Ectodermal cell (in vitro differentiated cells): Measurements from ENCODE around the gene SUFU.

ENCODE experiments used
- H3K27ac ChIP-seq: 2 replicates; pipeline ENCODE4 v1.7.0; 2013; ENCODE audit warnings: mild to moderate bottlenecking, low read depth, low read length; ENCODE audit not compliant: insufficient read depth, poor library complexity, severe bottlenecking
- H3K27me3 ChIP-seq: 2 replicates; pipeline ENCODE4 v1.7.0; 2013; ENCODE audit warnings: mild to moderate bottlenecking, low read length; ENCODE audit not compliant: insufficient read depth, control insufficient read depth, poor library complexity, severe bottlenecking
- H3K36me3 ChIP-seq: one replicate; pipeline ENCODE4 v1.7.0; 2013; ENCODE audit warnings: low read length; ENCODE audit not compliant: control insufficient read depth, insufficient read depth
- H3K4me1 ChIP-seq: one replicate; pipeline ENCODE4 v1.7.0; 2013; ENCODE audit warnings: low read length; ENCODE audit not compliant: control insufficient read depth, insufficient read depth
- H3K4me3 ChIP-seq: 2 replicates; pipeline ENCODE4 v1.7.0; 2013; ENCODE audit warnings: low read depth, low read length, control low read depth; ENCODE audit not compliant: insufficient read depth
- H3K9me3 ChIP-seq: 2 replicates; pipeline ENCODE4 v1.7.0; 2013; ENCODE audit warnings: mild to moderate bottlenecking, low read length, moderate library complexity; ENCODE audit not compliant: control insufficient read depth
- WGBS, 2 experiments: methylation state at CpG; one replicate each; pipeline ENCODE4 v1.1.7; 2013; ENCODE audit warnings: missing lambda C conversion rate in 2 of 2; 5-methylcytosine and 5-hydroxymethylcytosine counted together

Gene SUFU

DNA sequence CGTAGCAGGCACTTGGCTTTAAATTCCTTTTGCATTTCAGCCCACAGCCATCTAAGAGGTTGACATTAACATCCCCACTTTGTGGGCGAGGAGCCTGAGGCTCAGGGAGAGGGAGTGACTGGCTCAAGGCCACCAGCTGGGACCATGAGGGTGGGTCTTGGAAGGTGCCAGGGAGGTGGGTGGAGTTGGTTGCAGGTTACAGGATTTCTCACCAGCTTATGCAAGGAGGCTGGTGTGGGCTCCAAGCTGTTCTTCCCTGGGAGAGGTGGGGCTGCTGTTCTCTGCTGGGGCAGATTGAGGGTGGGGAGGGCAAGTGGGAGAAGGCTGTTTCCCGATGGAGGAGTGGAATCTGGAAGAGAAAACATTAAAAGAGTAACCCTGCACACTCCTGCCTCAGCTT, 38.3 kb upstream of the SUFU start:
- 76 to 78% methylated on average over 3 of the region's 3 CpGs for WGBS, 2 experiments
- H3K9me3 ChIP-seq = no peaks in the 10 kb centered on the region
- no peak overlapping the region for H3K4me3 ChIP-seq
- no peak overlapping the region for H3K27ac ChIP-seq
- no peaks in the 10 kb centered on the region for H3K36me3 ChIP-seq
- peaks cover 20% of the 10 kb centered on the region for H3K4me1 ChIP-seq
- peaks cover 26% of the 10 kb centered on the region for H3K27me3 ChIP-seq

DNA sequence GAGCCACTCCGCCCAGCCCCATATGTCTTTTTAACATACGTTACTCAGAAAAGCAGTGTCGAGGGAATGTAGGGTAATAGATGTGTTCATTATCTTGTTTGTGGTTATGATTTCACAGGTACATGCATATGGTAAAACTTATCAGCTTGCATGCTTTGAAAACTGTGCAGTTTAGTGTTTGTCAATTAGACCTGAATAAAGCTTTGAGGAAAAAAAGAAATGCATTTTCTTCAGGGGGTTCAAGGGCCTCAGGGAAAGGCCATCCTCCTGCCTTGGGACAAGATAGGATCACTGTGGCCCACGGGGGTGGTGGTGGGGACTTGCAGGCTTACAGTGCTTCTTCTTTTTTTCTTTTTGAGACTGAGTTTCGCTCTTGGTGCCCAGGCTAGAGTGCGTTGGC, 36.5 kb upstream of the SUFU start:
- no peaks in the 10 kb centered on the region for H3K9me3 ChIP-seq
- H3K27ac ChIP-seq = no peak overlapping the region
- 74 to 77% methylated on average over 6 of the region's 6 CpGs for WGBS, 2 experiments

DNA sequence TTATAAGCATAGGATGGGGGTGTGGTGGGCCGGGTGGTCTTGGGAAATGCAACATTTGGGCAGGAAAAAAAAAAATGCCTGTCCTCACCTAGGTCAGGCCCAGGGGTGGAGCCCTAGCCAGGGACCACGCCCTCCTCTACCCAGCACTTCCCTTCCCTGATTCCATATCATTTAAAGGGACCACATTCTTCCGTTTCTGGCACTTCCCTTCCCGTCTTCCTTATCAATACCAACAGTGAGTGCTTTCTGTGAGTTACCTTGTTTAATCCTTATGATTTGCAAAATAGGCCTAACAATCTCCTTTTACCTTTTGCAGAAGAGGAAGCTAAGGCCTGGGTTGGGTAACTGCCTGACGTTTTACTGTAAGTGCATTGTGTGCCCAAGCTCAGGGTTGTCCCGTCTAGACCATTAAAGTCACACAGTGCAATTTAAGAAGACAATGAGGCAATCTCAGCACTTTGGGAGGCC, 35.8 kb upstream of the SUFU start:
- no peak overlapping the region for H3K4me3 ChIP-seq
- no peaks in the 10 kb centered on the region for H3K4me1 ChIP-seq
- H3K36me3 ChIP-seq = no peaks in the 10 kb centered on the region
- H3K27me3 ChIP-seq = peaks cover 9% of the 10 kb centered on the region
- 82 to 85% methylated on average over 6 of the region's 6 CpGs for WGBS, 2 experiments
- H3K9me3 ChIP-seq = no peaks in the 10 kb centered on the region
- no peak overlapping the region for H3K27ac ChIP-seq

More for the DNA sequence above, 36.5 kb upstream of the SUFU start:
- H3K4me3 ChIP-seq = no peak overlapping the region
- H3K36me3 ChIP-seq = no peaks in the 10 kb centered on the region
- H3K4me1 ChIP-seq = peaks cover 6% of the 10 kb centered on the region
- H3K27me3 ChIP-seq = peaks cover 15% of the 10 kb centered on the region

DNA sequence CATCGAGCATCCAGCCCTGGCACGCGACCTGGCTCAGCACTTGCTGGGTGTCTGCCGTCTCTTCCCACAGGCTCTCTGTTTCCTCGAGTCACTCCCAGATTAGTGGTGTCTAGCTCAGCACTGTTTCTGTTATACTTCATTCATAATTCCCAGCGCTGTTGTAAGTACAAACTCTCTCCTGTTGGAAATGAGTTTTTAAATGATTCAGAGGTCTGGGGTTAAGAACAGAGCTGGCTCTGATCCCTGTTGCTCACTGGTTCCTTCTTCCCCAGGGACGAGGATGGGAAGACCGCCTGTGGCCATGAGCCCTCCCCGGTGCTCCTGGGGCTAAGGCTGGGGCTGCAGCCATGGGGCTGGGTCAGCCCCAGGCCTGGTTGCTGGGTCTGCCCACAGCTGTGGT, 35.1 kb upstream of the SUFU start:
- WGBS, 2 experiments = 95 to 96% methylated on average over 9 of the region's 9 CpGs
- H3K4me1 ChIP-seq = no peaks in the 10 kb centered on the region
- H3K36me3 ChIP-seq = no peaks in the 10 kb centered on the region
- no peaks in the 10 kb centered on the region for H3K9me3 ChIP-seq
- H3K4me3 ChIP-seq = no peak overlapping the region
- H3K27me3 ChIP-seq = peaks cover 2% of the 10 kb centered on the region
- no peak overlapping the region for H3K27ac ChIP-seq

DNA sequence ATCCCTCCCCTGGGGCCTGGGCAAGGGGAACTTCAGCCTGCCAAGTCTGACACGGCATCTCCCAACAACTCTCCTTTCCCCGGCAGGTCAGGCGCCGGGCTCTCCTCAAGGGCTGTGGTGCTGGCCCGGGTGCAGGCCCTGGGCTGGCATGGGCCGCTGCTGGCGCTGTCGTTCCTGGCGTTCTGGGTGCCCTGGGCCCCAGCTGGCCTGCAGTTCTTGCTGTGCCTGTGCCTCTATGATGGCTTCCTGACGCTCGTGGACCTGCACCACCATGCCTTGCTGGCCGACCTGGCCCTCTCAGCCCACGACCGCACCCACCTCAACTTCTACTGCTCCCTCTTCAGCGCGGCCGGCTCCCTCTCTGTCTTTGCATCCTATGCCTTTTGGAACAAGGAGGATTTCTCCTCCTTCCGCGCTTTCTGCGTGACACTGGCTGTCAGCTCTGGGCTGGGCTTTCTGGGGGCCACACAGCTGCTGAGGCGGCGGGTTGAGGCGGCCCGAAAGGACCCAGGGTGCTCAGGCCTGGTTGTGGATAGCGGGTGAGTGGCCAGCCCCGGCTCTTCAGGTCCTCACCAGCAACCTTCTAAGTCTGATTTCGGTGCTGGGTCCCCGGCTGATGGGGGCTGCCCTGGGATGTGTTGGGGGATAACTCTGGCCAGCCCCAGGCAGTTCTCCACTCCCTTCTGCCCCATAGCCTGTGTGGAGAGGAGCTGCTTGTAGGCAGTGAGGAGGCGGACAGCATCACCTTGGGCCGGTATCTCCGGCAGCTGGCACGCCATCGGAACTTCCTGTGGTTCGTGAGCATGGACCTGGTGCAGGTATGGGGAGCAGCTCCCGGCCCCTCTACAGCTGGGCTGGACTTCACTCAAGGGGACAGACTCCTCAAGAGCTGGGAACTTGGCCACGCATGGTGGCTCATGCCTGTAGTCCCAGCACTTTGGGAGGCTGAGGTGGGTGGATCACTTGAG, 32.9 kb upstream of the SUFU start:
- 91 to 95% methylated on average over 35 to 36 of the region's 36 CpGs for WGBS, 2 experiments
- H3K9me3 ChIP-seq = no peaks in the 10 kb centered on the region
- H3K27me3 ChIP-seq = no peaks in the 10 kb centered on the region
- no peaks in the 10 kb centered on the region for H3K4me1 ChIP-seq
- H3K4me3 ChIP-seq = no peak overlapping the region
- no peak overlapping the region for H3K27ac ChIP-seq
- H3K36me3 ChIP-seq = no peaks in the 10 kb centered on the region

DNA sequence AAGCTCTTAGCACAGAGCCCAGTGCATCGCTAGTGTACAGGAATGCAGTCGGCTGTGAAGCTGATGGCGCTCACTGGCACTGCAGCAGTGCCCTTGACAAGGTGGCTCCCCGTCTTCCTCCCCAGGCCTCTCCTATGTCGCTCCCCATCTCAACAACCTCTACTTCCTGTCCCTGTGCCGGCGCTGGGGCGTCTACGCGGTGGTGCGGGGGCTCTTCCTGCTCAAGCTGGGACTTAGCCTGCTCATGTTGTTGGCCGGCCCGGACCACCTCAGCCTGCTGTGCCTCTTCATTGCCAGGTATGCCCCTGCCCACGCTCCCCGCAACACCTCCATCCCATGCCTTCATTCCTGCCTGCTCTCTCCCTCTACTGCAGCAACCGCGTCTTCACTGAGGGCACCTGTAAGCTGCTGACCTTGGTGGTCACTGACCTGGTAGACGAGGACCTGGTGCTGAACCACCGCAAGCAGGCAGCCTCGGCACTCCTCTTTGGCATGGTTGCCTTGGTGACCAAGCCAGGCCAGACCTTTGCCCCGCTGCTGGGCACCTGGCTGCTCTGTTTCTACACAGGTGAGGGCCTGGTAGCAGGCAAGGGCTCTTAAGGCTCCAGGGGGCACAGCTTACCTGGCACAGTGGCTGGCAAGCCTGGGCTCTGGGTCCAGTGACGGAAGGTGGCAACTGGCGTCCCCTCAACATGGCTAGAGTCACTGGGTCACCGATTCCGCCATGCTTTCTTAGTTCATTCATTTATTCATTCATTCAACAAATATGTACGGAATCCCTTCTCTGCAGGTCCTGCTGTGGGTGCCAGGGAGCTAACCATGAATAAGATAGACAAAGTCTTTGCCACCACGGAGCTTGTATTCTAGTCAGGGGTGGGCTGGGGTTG, 30.1 kb upstream of the SUFU start:
- WGBS, 2 experiments = 93 to 96% methylated on average over 27 of the region's 27 CpGs
- Histone ChIP-seq H3K4me3 (no peak overlapping the region), H3K27ac (no peak overlapping the region), H3K9me3 (no peaks in the 10 kb centered on the region), H3K27me3 (no peaks in the 10 kb centered on the region), H3K36me3 (no peaks in the 10 kb centered on the region), H3K4me1 (no peaks in the 10 kb centered on the region)

- Histone ChIP-seq H3K9me3 (no peaks in the 10 kb centered on the region), H3K4me1 (no peaks in the 10 kb centered on the region), H3K4me3 (no peak overlapping the region), H3K27me3 (no peaks in the 10 kb centered on the region), H3K27ac (no peak overlapping the region), H3K36me3 (peaks cover 5% of the 10 kb centered on the region)
- WGBS, 2 experiments = 95 to 96% methylated on average over 9 of the region's 9 CpGs
Measured at GRCh38 chr10:102475451-102476040, 28.2 kb upstream of the SUFU start.

- WGBS, 2 experiments = 92 to 94% methylated on average over 8 to 9 of the region's 9 CpGs
- no peak overlapping the region for H3K4me3 ChIP-seq
- H3K4me1 ChIP-seq = no peaks in the 10 kb centered on the region
- H3K27me3 ChIP-seq = no peaks in the 10 kb centered on the region
- H3K9me3 ChIP-seq = no peaks in the 10 kb centered on the region
- peaks cover 14% of the 10 kb centered on the region for H3K36me3 ChIP-seq
- H3K27ac ChIP-seq = no peak overlapping the region
Measured at GRCh38 chr10:102476466-102477141, 27.2 kb upstream of the SUFU start.

GRCh38 chr10:102479651-102480050, 24.1 kb upstream of the SUFU start:
- Histone ChIP-seq H3K4me1 (no peaks in the 10 kb centered on the region), H3K4me3 (no peak overlapping the region), H3K27ac (no peak overlapping the region), H3K36me3 (peaks cover 33% of the 10 kb centered on the region), H3K27me3 (no peaks in the 10 kb centered on the region), H3K9me3 (no peaks in the 10 kb centered on the region)
